Measurements from ENCODE around the gene DAB1.

DNA sequence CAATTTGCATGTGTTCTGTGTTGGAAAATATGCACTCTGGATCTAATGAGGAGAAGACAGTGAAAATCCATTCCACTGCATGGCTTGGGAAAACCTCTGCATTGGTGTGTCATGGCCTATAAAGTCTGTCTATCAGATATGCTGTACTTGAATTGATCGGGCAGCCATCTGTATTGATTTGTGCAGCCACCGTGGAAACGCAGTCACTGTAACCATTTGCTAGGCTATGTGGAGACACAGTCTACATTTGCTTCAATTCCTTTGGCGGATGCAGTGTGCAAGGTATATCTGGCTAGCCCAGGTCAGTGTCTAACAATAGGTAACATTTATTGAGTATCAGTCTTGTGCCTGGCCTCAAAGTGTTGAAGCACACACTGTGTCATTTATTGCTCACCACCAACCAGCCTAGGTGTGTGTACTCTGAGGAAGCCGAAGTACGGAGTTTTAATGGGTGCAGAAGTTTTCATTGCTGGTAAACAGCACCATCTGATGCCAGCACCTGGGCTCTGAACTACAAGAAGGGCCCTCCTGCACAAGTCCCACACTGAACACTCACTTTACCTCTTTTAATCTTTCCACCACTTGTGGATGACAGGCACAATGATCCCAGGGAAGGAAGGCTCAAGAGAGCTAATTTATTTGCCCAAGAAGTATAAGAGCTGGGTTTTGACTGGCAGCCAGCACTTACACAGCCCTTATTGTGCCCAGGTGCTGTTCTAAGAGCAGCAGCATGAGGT lies 83.4 kb downstream of the DAB1 start:
- TF ChIP-seq, protein P1, sequence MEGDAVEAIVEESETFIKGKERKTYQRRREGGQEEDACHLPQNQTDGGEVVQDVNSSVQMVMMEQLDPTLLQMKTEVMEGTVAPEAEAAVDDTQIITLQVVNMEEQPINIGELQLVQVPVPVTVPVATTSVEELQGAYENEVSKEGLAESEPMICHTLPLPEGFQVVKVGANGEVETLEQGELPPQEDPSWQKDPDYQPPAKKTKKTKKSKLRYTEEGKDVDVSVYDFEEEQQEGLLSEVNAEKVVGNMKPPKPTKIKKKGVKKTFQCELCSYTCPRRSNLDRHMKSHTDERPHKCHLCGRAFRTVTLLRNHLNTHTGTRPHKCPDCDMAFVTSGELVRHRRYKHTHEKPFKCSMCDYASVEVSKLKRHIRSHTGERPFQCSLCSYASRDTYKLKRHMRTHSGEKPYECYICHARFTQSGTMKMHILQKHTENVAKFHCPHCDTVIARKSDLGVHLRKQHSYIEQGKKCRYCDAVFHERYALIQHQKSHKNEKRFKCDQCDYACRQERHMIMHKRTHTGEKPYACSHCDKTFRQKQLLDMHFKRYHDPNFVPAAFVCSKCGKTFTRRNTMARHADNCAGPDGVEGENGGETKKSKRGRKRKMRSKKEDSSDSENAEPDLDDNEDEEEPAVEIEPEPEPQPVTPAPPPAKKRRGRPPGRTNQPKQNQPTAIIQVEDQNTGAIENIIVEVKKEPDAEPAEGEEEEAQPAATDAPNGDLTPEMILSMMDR (IDR thresholded peaks at IDR 0.05; ENCODE audit: low read depth, low read length, poor library complexity, severe bottlenecking) = no peak
- TF ChIP-seq EZH2phosphoT487 (IDR thresholded peaks at IDR 0.05; ENCODE audit: borderline replicate concordance, low read length) = no peak

Data from DOHH2 (cell line).